Type B pancreatic cell (in vitro differentiated cells): Measurements from ENCODE around the gene SLC25A43. TPM values are rescaled to one million over a fixed set of nuclear protein-coding genes. Genes with fewer than 3 reads are reported as not detected.
"Not testable (repeated sequence)": the region's sequence is repeated elsewhere in the genome, so short reads cannot be mapped to it uniquely, and the experiment has no call there.

Source experiments
- DNase-seq: peaks from one replicate; pipeline ENCODE4 v3.0.0; 2021; ENCODE audit warnings: mixed read lengths; ENCODE audit not compliant: unreplicated experiment; ENCODE audit errors: extremely low spot score
- H3K27ac Mint-ChIP-seq: 2 replicates; pipeline ENCODE4 v1.8.0; 2021; ENCODE audit warnings: mild to moderate bottlenecking, mixed read lengths
- H3K27me3 Mint-ChIP-seq: 2 replicates; pipeline ENCODE4 v1.8.0; 2021; ENCODE audit warnings: mixed read lengths
- H3K36me3 Mint-ChIP-seq: 2 replicates; pipeline ENCODE4 v1.8.0; 2021; ENCODE audit warnings: mixed read lengths
- H3K4me1 Mint-ChIP-seq: one replicate; pipeline ENCODE4 v1.8.0; 2021; ENCODE audit warnings: mixed read lengths; ENCODE audit not compliant: unreplicated experiment
- H3K4me3 Mint-ChIP-seq: 2 replicates; pipeline ENCODE4 v1.8.0; 2021; ENCODE audit warnings: mild to moderate bottlenecking, mixed read lengths
- H3K9me3 Mint-ChIP-seq: 2 replicates; pipeline ENCODE4 v1.8.0; 2021; ENCODE audit warnings: mixed read lengths
- total RNA-seq: library from RNA; stranded (reverse); gene quantifications from 2 replicates; pipeline ENCODE4 v1.2.1, GENCODE V29; 2021; ENCODE audit warnings: low replicate concordance
- TF ChIP-seq, protein P1 (sequence below): fragments of 200-600 bp; sonication (generic); conservative IDR thresholded peaks from 2 replicates; pipeline ENCODE4 v1.5.0; 2021; ENCODE audit warnings: antibody characterized with exemption, mild to moderate bottlenecking

Gene SLC25A43
- total RNA-seq, 1 donor from 2014 or later = 7.4 TPM

- H3K4me1 Mint-ChIP-seq = no peaks in the 10 kb centered on the region
- H3K36me3 Mint-ChIP-seq = no peaks in the 10 kb centered on the region
- no peak overlapping the region for H3K27ac Mint-ChIP-seq
- H3K4me3 Mint-ChIP-seq = no peak overlapping the region
- no peaks in the 10 kb centered on the region for H3K27me3 Mint-ChIP-seq
- TF ChIP-seq, protein P1, sequence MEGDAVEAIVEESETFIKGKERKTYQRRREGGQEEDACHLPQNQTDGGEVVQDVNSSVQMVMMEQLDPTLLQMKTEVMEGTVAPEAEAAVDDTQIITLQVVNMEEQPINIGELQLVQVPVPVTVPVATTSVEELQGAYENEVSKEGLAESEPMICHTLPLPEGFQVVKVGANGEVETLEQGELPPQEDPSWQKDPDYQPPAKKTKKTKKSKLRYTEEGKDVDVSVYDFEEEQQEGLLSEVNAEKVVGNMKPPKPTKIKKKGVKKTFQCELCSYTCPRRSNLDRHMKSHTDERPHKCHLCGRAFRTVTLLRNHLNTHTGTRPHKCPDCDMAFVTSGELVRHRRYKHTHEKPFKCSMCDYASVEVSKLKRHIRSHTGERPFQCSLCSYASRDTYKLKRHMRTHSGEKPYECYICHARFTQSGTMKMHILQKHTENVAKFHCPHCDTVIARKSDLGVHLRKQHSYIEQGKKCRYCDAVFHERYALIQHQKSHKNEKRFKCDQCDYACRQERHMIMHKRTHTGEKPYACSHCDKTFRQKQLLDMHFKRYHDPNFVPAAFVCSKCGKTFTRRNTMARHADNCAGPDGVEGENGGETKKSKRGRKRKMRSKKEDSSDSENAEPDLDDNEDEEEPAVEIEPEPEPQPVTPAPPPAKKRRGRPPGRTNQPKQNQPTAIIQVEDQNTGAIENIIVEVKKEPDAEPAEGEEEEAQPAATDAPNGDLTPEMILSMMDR = no peak
- H3K9me3 Mint-ChIP-seq = no peaks in the 10 kb centered on the region
- no peak for DNase-seq
Observed at GRCh38 chrX:119375561-119375960, 23.6 kb upstream of the SLC25A43 start.

GRCh38 chrX:119376312-119376711, 22.8 kb upstream of the SLC25A43 start:
- no peak overlapping the region for H3K27ac Mint-ChIP-seq
- TF ChIP-seq, protein P1 = no peak
- H3K4me1 Mint-ChIP-seq = no peaks in the 10 kb centered on the region
- no peaks in the 10 kb centered on the region for H3K36me3 Mint-ChIP-seq
- no peak overlapping the region for H3K4me3 Mint-ChIP-seq
- H3K27me3 Mint-ChIP-seq = no peaks in the 10 kb centered on the region
- no peak for DNase-seq
- no peaks in the 10 kb centered on the region for H3K9me3 Mint-ChIP-seq

GRCh38 chrX:119381349-119381944, 17.7 kb upstream of the SLC25A43 start:
- Mint-ChIP-seq H3K4me3 (no peak overlapping the region), H3K27ac (no peak overlapping the region), H3K27me3 (no peaks in the 10 kb centered on the region), H3K4me1 (no peaks in the 10 kb centered on the region), H3K36me3 (no peaks in the 10 kb centered on the region), H3K9me3 (peaks cover 2% of the 10 kb centered on the region)
- TF ChIP-seq, protein P1 = no peak
- DNase-seq = no peak

GRCh38 chrX:119382606-119383005, 16.5 kb upstream of the SLC25A43 start:
- peaks cover 6% of the 10 kb centered on the region for H3K9me3 Mint-ChIP-seq
- H3K36me3 Mint-ChIP-seq = no peaks in the 10 kb centered on the region
- H3K4me1 Mint-ChIP-seq = no peaks in the 10 kb centered on the region
- H3K27me3 Mint-ChIP-seq = no peaks in the 10 kb centered on the region
- no peak for DNase-seq
- TF ChIP-seq, protein P1 = no peak
- no peak overlapping the region for H3K4me3 Mint-ChIP-seq
- no peak overlapping the region for H3K27ac Mint-ChIP-seq

GRCh38 chrX:119386685-119387084, 12.5 kb upstream of the SLC25A43 start:
- not testable (repeated sequence) for H3K4me1 Mint-ChIP-seq, H3K4me3 Mint-ChIP-seq

GRCh38 chrX:119387426-119387825, 11.7 kb upstream of the SLC25A43 start:
- H3K4me1 Mint-ChIP-seq = not testable (repeated sequence)
- peaks cover 10% of the 10 kb centered on the region for H3K9me3 Mint-ChIP-seq

More at GRCh38 chrX:119386685-119387084, 12.5 kb upstream of the SLC25A43 start:
- not testable (repeated sequence) for DNase-seq, H3K27ac Mint-ChIP-seq, H3K27me3 Mint-ChIP-seq, H3K36me3 Mint-ChIP-seq
- peaks cover 10% of the 10 kb centered on the region for H3K9me3 Mint-ChIP-seq

DNA sequence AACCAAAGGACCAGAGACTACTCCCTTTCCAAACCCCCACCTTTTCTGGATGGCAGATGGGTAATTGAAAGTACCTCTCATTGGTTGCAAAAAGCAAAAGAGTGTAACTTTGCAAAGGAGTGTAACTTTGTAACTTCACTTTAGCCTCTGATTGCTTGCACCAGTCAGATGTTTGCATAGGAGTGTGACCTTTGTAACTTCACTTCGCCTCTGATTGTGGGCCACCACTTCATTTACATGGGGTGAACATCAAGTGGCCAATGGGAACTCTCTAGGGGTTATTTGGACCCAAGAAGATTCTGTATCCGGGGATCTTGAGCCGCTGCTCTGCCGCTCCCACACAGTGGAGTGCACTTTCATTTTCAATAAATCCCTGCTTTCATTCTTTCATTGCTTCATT, 9.9 kb upstream of the SLC25A43 start:
- no peak overlapping the region for H3K4me3 Mint-ChIP-seq
- H3K4me1 Mint-ChIP-seq = peaks cover 9% of the 10 kb centered on the region
- H3K36me3 Mint-ChIP-seq = no peaks in the 10 kb centered on the region
- H3K27ac Mint-ChIP-seq = no peak overlapping the region
- H3K9me3 Mint-ChIP-seq = peaks cover 15% of the 10 kb centered on the region
- H3K27me3 Mint-ChIP-seq = no peaks in the 10 kb centered on the region
- DNase-seq = no peak
- TF ChIP-seq, protein P1 = no peak

More at GRCh38 chrX:119387426-119387825, 11.7 kb upstream of the SLC25A43 start:
- not testable (repeated sequence) for H3K27me3 Mint-ChIP-seq, H3K27ac Mint-ChIP-seq, DNase-seq, H3K4me3 Mint-ChIP-seq, H3K36me3 Mint-ChIP-seq
